Measurements from ENCODE around the gene CNTD1.

DNA sequence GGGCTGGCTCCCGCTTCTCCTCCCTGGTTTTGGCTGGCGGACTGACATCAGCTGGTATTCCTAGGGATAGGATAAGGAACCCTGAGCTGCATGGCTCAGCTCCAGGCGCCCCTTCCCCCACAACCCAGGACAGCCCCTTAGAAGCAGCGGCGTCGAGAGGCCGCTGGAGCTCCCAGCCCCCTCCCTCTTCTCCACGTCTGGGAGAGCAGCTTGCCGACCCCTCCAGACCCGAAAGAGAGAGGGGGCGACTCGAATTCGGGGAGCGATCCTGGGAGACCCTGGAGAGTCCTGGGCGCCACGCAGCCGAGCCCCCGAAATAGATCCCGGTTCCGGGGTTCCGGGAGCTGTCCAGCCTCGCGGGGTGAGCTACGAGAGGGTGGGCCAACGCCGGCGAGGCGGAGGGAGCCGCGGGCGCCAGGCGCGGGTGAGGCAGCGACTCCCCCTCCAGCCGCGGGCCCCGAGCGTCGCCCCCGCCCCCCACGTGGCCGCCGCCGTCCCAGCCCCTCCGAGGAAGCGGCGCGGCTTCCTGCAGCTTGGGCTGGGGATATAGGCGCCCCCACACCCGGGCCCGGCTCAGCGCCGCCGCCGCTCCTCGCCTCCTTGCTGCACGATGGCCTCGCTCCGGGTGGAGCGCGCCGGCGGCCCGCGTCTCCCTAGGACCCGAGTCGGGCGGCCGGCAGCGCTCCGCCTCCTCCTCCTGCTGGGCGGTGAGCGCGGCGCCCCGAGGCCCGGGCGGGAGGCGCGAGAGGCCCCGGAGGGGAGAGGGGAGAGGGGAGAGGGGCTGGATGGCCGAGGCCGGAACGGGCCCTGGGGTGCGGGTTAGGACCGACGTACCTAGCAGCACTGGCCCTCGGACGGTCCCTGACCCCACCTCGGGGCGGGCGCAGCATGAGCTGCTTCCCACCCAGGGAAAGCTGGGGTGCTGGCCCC, 37.7 kb upstream of the CNTD1 start, which contains the start of gene RAMP2:
- TF ChIP-seq, protein P1, sequence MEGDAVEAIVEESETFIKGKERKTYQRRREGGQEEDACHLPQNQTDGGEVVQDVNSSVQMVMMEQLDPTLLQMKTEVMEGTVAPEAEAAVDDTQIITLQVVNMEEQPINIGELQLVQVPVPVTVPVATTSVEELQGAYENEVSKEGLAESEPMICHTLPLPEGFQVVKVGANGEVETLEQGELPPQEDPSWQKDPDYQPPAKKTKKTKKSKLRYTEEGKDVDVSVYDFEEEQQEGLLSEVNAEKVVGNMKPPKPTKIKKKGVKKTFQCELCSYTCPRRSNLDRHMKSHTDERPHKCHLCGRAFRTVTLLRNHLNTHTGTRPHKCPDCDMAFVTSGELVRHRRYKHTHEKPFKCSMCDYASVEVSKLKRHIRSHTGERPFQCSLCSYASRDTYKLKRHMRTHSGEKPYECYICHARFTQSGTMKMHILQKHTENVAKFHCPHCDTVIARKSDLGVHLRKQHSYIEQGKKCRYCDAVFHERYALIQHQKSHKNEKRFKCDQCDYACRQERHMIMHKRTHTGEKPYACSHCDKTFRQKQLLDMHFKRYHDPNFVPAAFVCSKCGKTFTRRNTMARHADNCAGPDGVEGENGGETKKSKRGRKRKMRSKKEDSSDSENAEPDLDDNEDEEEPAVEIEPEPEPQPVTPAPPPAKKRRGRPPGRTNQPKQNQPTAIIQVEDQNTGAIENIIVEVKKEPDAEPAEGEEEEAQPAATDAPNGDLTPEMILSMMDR (IDR thresholded peaks at IDR 0.05; ENCODE audit: insufficient read depth, low read depth, low read length): no peak
- peak; percentile 27 for TF ChIP-seq EZH2 (IDR thresholded peaks at IDR 0.05; ENCODE audit: insufficient read depth, low read length)
